Gastrocnemius medialis (tissue), 4 donors: ENCODE measurements around the gene SPIRE1.

ENCODE experiments used
- CTCF ChIP-seq, 5 experiments: fragments of 450-650 bp in 3 of 5; fragments of 200-600 bp in 2 of 5; sonication (generic) in 2 of 5; IDR thresholded peaks in 4 of 5; conservative IDR thresholded peaks in 1 of 5; 1 replicate in 4 of 5; 2 replicates in 1 of 5; pipeline ENCODE4 v1.5.1; 2016 to 2019; ENCODE audit warnings: antibody characterized with exemption in 5 of 5, mild to moderate bottlenecking in 3 of 5, moderate library complexity in 3 of 5
- POLR2A ChIP-seq, 2 donors: fragments of 450-650 bp; IDR thresholded peaks; one replicate each; pipeline ENCODE4 v1.6.1; 2017; ENCODE audit warnings: antibody characterized with exemption in 2 of 2, mild to moderate bottlenecking in 2 of 2, moderate library complexity in 2 of 2

DNA sequence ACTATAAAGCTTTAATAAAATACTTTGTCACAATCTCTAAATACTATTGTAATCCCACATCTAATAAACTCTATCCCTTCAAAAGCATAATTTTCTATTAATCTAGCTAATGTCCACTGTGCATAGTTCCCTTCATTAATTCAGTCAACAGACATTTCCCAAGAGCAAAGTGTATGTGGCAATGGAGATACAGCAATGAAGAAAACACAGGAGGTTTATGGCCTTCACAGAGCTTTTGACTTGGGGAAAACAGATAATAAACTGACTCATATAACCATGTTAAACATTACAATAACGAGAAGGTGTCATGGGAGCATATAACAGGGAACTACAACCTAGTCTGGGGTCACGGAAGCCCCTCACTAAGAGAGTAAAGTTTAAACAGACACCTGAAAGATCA is 86.3 kb downstream of the SPIRE1 start:
- TF ChIP-seq POLR2A (IDR thresholded peaks at IDR 0.05) (no peak), CTCF (IDR thresholded peaks at IDR 0.05 in 4 of 5, conservative IDR thresholded peaks at IDR 0.05 in 1 of 5) (no peak)
